OCI-M1 (cell line): Measurements from ENCODE around the gene TSPAN5.

Experiments used
- DNase-seq: peaks from one replicate; lab custom pipeline; 2025; lab: John Stamatoyannopoulos, UW

The TSPAN5 gene

GRCh38 chr4:98585596-98585995 lies 72.8 kb downstream of the TSPAN5 start:
- no peak for DNase-seq

DNA sequence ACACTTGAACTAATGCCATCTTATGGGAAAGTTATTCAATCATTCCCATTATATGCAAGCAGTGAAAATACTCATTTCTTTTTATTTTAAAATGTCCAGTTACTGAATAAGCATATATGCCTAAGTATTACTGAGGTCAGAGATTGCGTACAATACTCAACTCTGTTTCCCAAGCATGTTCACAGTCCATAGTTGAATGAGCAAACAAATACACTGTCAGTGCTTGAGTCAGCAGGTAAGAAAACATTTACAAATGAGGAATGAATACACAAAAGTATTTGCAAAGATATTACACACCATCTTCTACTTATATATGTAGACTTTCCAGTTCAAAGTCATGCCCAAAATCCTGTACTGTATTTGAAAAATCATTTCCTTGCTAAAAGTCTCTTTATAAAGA lies 74.1 kb downstream of the TSPAN5 start:
- no peak for DNase-seq

DNA sequence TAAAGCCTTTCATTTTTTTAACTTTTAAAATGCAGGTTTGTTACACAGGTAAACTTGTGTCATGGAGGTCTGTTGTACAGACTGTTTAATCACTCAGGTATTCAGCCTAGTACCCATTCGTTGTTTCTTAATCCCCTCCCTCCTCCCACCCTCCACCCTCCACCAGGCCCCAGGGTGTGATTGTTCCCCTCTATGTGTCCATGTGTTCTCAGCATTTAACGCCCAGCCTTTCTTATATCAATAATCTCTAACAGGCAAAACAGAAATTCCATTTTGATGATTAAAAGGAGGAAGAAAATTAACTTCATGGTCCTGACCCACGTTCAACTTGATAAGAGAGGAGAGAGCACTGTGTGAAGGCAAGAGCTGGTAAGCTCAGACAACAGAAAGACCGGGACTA lies 75.1 kb downstream of the TSPAN5 start:
- no peak for DNase-seq

DNA sequence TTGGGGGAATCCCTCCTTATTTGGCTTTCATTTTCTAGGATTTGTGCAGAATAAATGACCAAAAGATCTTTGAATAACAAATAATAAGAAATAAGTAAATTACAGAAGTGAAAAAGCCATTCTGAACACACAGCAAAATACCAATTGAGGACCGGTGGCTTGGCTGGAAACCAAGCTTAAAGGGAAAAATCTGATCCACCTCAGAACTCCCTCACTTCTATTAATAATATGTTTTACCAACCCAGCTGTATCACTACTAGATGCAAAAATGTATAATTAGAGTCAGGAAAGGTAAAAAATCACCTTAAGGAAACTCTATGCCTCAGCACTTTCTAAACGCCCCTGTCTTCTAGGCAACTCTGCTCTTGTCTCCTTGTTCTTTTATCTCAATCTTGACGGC lies 77.3 kb downstream of the TSPAN5 start:
- no peak for DNase-seq

DNA sequence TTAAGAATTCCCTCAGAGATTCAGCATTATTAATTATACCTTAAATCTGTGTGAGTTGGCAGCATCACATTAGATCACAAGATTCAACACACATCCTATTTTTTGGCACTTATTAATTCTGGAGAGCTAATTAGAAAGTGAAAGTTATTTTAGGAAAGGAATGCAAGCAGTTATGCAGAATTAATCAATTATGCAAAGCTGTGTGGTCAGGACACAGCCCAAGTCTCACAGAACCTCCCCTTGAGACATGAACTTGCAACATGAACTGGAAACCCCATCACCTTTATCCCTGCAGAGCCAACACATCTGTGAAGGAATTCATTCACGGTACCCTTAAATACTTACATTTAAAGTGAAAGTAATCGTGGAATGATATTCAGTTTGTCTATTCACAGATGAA lies 80.5 kb downstream of the TSPAN5 start:
- peak; percentile 25 for DNase-seq

DNA sequence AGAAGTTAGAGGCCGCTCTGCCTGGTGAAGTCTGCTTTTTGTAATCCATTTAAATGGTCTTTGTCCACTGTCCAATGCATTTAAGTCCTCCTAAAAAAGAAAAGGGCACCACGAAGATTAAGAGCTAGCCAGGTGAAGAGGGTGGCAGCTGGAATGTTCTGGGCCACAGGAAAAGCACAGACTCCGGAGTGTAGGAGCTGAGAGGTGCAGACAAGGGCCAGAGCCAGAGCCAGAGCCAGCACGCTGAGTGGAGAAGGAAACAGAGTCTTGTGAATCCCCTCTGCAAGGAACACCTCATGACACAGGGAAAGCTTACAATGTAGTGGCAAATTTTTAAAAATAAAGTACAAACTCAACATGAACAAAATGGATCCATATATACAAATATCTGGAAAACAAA lies 83.6 kb downstream of the TSPAN5 start:
- DNase-seq: no peak

- DNase-seq: no peak
These were observed 84.6 kb downstream of the TSPAN5 start for GRCh38 chr4:98573791-98574190.

GRCh38 chr4:98572697-98573096 lies 85.7 kb downstream of the TSPAN5 start:
- DNase-seq: no peak

- DNase-seq: no peak
These were observed 87.1 kb downstream of the TSPAN5 start for GRCh38 chr4:98571161-98571786.

- DNase-seq: no peak
These were observed 88.1 kb downstream of the TSPAN5 start for GRCh38 chr4:98570151-98570797.

- no peak for DNase-seq
These were observed 89.3 kb downstream of the TSPAN5 start for GRCh38 chr4:98568941-98569663.

DNA sequence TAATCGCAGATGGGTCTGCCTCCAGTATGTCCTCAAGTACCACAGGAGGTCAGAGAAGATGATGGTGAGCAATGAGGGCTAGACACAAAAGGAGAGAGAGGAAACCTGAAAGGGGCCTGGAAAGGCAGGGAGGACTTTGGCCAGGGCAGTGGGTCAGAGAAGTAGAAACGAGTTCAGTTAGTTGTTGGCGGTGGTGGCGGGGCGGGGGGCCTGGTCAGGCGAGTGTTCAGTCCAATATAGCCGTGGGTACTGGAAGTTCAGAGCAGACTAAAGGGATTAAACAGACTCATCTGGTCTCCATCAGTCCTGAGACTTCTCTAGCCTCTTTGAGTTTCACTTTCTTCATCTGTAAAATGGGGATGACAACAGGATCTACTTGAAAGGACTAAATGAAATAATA lies 90.8 kb downstream of the TSPAN5 start:
- no peak for DNase-seq

DNA sequence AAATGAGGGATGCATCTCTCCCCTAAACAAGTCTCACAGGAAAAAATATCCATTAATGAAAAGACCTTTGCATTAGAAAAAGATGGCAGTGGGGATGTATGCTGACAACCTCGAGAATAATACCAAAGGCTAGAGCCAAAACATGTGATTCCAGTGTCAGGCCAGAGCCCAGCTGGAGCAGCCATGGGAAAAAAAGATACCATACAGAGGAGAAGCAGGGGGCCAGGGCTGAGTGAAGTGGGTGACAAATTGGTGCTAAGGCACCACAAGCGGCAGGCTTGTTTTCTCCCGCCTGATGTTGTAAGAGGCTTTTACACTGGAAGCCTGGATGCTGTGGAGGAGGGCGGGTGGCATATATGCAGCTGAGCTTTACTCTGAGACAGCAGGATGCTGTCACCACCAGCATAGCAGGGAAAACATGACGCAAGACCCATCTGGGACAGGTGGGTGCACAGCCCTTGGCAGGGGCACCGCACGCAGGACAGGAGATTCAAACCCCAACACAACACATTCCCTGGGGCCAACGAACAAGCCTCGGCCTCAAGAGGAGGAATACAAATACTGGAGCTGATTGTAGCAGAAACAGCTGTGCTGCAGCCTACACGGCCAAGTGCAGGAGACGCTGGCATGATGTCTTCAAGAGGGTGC lies 91.9 kb downstream of the TSPAN5 start:
- DNase-seq: no peak

DNA sequence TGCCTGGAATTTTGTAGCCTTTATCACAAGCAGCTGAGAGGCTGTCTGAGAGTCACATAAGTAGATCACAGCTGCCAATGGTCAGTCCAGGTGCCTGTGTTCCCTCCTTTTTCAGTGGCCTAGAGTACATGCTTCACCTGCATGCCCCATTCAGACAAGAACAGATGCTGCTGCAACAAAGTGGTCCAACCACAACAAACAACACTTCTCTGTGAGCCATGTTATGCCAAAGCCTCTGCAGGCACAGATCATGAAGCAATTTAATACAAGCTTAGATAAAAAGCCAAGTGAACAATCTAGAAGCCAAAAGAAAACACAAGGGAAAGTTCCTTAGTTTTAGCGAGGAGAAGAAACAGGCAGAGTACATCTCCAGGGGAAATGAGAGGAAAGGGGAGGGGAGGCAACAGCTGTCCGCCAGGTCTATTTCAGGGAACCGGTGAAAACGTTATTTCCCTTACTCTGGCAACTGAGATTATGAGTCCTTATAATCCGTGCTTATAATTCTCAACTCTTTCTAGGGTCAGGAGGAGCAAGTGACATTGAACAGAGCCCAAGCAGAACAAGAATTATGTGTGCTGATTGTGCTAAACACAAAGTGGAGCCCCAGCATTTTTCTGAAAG lies 92.6 kb downstream of the TSPAN5 start:
- DNase-seq: no peak

DNA sequence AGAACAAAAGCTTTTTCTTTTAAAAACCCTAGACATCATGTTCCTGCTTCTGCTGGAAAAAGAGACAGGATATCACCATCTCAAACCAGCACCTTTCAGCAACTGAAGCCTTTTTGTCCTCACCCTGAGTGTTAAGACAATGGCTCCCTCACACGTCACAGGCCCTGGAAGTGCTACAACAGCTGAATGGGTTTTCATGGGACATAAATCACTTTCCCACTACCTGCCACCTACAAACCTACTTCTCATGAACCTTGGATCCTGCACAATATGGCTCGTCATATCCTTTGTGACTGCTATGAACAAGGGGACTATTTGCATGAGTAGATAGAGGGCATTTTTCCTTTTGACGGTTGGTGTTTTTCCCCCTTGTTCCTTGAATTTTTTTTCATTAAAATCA lies 93.6 kb downstream of the TSPAN5 start:
- no peak for DNase-seq

- no peak for DNase-seq
These were observed 98.1 kb downstream of the TSPAN5 start for GRCh38 chr4:98560321-98560720.

GRCh38 chr4:98558471-98559169 lies 99.8 kb downstream of the TSPAN5 start:
- no peak for DNase-seq

- DNase-seq: no peak
These were observed 101.1 kb downstream of the TSPAN5 start for GRCh38 chr4:98557194-98557892.

- no peak for DNase-seq
These were observed 102.0 kb downstream of the TSPAN5 start for GRCh38 chr4:98556451-98556850.

- no peak for DNase-seq
These were observed 102.5 kb downstream of the TSPAN5 start for GRCh38 chr4:98555798-98556445.
